ENCODE data around the gene CPNE8. TPM values are rescaled to one million over a fixed set of nuclear protein-coding genes. Genes with fewer than 3 reads are reported as not detected.

Gene CPNE8
- total RNA-seq, 4 donors from 2014 or later: 3.8 to 7.0 (median 4.6) TPM

GRCh38 chr12:38691164-38691563 is 214.2 kb downstream of the CPNE8 start:
- Histone ChIP-seq H3K4me1 (no peaks in the 10 kb centered on the region), H3K36me3 (no peaks in the 10 kb centered on the region), H3K27me3 (no peaks in the 10 kb centered on the region), H3K4me3 (no peak overlapping the region), H3K27ac (no peak overlapping the region), H3K9me3 (no peaks in the 10 kb centered on the region)
- in situ Hi-C loops (cut with MboI; ENCODE audit: low sequenced_read_pairs in 4 of 4): no loop called here
- intact Hi-C loops (cut with DNase I; ENCODE audit: low total_unique reads): no loop called here
- TF ChIP-seq POLR2A (IDR thresholded peaks at IDR 0.05) (no peak), CTCF (IDR thresholded peaks at IDR 0.05 in 4 of 5, conservative IDR thresholded peaks at IDR 0.05 in 1 of 5) (no peak)
- DNase-seq (no peak), ATAC-seq (no peak)

GRCh38 chr12:38690646-38691045 is 214.7 kb downstream of the CPNE8 start:
- intact Hi-C loops (cut with DNase I; ENCODE audit: low total_unique reads) (no loop called here), in situ Hi-C loops (cut with MboI; ENCODE audit: low sequenced_read_pairs in 4 of 4) (no loop called here)

GRCh38 chr12:38689704-38690103 is 215.7 kb downstream of the CPNE8 start:
- in situ Hi-C loops (cut with MboI; ENCODE audit: low sequenced_read_pairs in 4 of 4) (no loop called here), intact Hi-C loops (cut with DNase I; ENCODE audit: low total_unique reads) (no loop called here)
- Histone ChIP-seq H3K4me1 (no peaks in the 10 kb centered on the region), H3K36me3 (no peaks in the 10 kb centered on the region), H3K4me3 (no peak overlapping the region), H3K27me3 (no peaks in the 10 kb centered on the region), H3K9me3 (no peaks in the 10 kb centered on the region), H3K27ac (no peak overlapping the region)
- DNase-seq: no peak
- no peak for ATAC-seq
- TF ChIP-seq CTCF (IDR thresholded peaks at IDR 0.05 in 4 of 5, conservative IDR thresholded peaks at IDR 0.05 in 1 of 5) (no peak), POLR2A (IDR thresholded peaks at IDR 0.05) (no peak)

More at GRCh38 chr12:38690646-38691045, 214.7 kb downstream of the CPNE8 start:
- Histone ChIP-seq H3K4me3 (no peak overlapping the region), H3K9me3 (no peaks in the 10 kb centered on the region), H3K27me3 (no peaks in the 10 kb centered on the region), H3K27ac (no peak overlapping the region), H3K4me1 (no peaks in the 10 kb centered on the region), H3K36me3 (no peaks in the 10 kb centered on the region)
- no peak for ATAC-seq
- no peak for DNase-seq
- no peak for TF ChIP-seq CTCF (IDR thresholded peaks at IDR 0.05 in 4 of 5, conservative IDR thresholded peaks at IDR 0.05 in 1 of 5)
- no peak for TF ChIP-seq POLR2A (IDR thresholded peaks at IDR 0.05)

GRCh38 chr12:38689195-38689594 is 216.2 kb downstream of the CPNE8 start:
- H3K36me3 ChIP-seq: no peaks in the 10 kb centered on the region
- TF ChIP-seq CTCF (IDR thresholded peaks at IDR 0.05 in 4 of 5, conservative IDR thresholded peaks at IDR 0.05 in 1 of 5) (no peak), POLR2A (IDR thresholded peaks at IDR 0.05) (no peak)
- no peaks in the 10 kb centered on the region for H3K27me3 ChIP-seq
- H3K4me3 ChIP-seq: no peak overlapping the region
- no peak overlapping the region for H3K27ac ChIP-seq
- no peaks in the 10 kb centered on the region for H3K9me3 ChIP-seq
- ATAC-seq (no peak), DNase-seq (no peak)
- in situ Hi-C loops (cut with MboI; ENCODE audit: low sequenced_read_pairs in 4 of 4): no loop called here
- intact Hi-C loops (cut with DNase I; ENCODE audit: low total_unique reads): no loop called here
- no peaks in the 10 kb centered on the region for H3K4me1 ChIP-seq

- in situ Hi-C loops (cut with MboI; ENCODE audit: low sequenced_read_pairs in 4 of 4): no loop called here
- ATAC-seq: no peak
Measured at GRCh38 chr12:38682521-38682920, 222.9 kb downstream of the CPNE8 start.

More at GRCh38 chr12:38682521-38682920, 222.9 kb downstream of the CPNE8 start:
- DNase-seq: no peak
- intact Hi-C loops (cut with DNase I; ENCODE audit: low total_unique reads): no loop called here
- Histone ChIP-seq H3K4me3 (no peak overlapping the region), H3K9me3 (no peaks in the 10 kb centered on the region), H3K36me3 (no peaks in the 10 kb centered on the region), H3K4me1 (no peaks in the 10 kb centered on the region), H3K27ac (no peak overlapping the region), H3K27me3 (no peaks in the 10 kb centered on the region)
- TF ChIP-seq POLR2A (IDR thresholded peaks at IDR 0.05) (no peak), CTCF (IDR thresholded peaks at IDR 0.05 in 4 of 5, conservative IDR thresholded peaks at IDR 0.05 in 1 of 5) (no peak)
